ENCODE data around the gene C10orf90. TPM values are rescaled to one million over a fixed set of nuclear protein-coding genes. Genes with fewer than 3 reads are reported as not detected.

C10orf90 gene
- total and polyA plus RNA-seq, 2 of the 8 experiments (the other 6 are each of a cell fraction or from before 2014, with no cell fraction given) = 0.21 TPM; not detected in 1

GRCh38 chr10:126500866-126501265 lies 169.6 kb downstream of the C10orf90 start:
- no peaks in the 10 kb centered on the region for H3K4me1 ChIP-seq (replicated peaks in 1 of 4; ENCODE audit: control insufficient read depth in 3 of 4, insufficient read depth in 4 of 4, low read length in 3 of 4)
- no peak overlapping the region for H2BK5ac ChIP-seq (ENCODE audit: low read depth, low read length)
- FAIRE-seq (no peak), DNase-seq (ENCODE audit: low read depth in 1 of 2, low spot score in 2 of 2) (no peak)
- H4K5ac ChIP-seq (ENCODE audit: insufficient read length, low read depth, low read length) = no peak overlapping the region
- H2BK12ac ChIP-seq (ENCODE audit: low read depth, low read length) = no peak overlapping the region
- H3K56ac ChIP-seq (replicated peaks; ENCODE audit: insufficient read length, low read depth, low read length) = no peak overlapping the region
- H3K27me3 ChIP-seq (replicated peaks in 1 of 4; ENCODE audit: control insufficient read depth in 3 of 4, extremely low read depth in 1 of 4, insufficient read depth in 3 of 4, low read length in 3 of 4) = no peaks in the 10 kb centered on the region
- 86% methylated on average over 3 of the region's 3 CpGs; no CpG with 5 or more reads in 1 of the 2 experiments for WGBS, 2 experiments (ENCODE audit: extremely low coverage in 1 of 2, insufficient coverage in 1 of 2, insufficient read length in 1 of 2, insufficient replicate concordance in 2 of 2, low coverage in 1 of 2, low lambda C conversion rate in 2 of 2, missing lambda C conversion rate in 1 of 2)
- H3K18ac ChIP-seq (ENCODE audit: extremely low read depth, low read length) = no peak overlapping the region
- H3K4me3 ChIP-seq (ENCODE audit: extremely low read depth in 1 of 4, insufficient read depth in 2 of 4, low read depth in 3 of 4, low read length in 4 of 4) = no peak overlapping the region
- no peak overlapping the region for H4K91ac ChIP-seq (replicated peaks; ENCODE audit: insufficient read length, low read length)
- ChIA-PET POLR2A (ENCODE audit: partially characterized antibody) (no interaction called here), CTCF (ENCODE audit: partially characterized antibody) (interaction anchor here (0.7 to 1.7 kb wide), 6 partner anchors 13 to 522 kb away, joined by 3 to 8 read pairs (median 3); no protein-coding TSS in a partner anchor)
- H3K23ac ChIP-seq (ENCODE audit: insufficient read length) = no peak overlapping the region
- H4K8ac ChIP-seq (ENCODE audit: extremely low read depth, insufficient read depth, low read length) = no peak overlapping the region; the same call in 1 of the 2 replicates
- no peaks in the 10 kb centered on the region for H3K79me1 ChIP-seq (ENCODE audit: low read depth, low read length)
- no peak overlapping the region for H3K4ac ChIP-seq (replicated peaks; ENCODE audit: insufficient read length, low read depth, low read length)
- no peak overlapping the region for H2BK120ac ChIP-seq (replicated peaks; ENCODE audit: low read depth, low read length)
- no peak overlapping the region for H3K27ac ChIP-seq (ENCODE audit: low read depth, low read length)
- peaks cover 3% of the 10 kb centered on the region; the same call in 1 of the 2 replicates for H3K23me2 ChIP-seq (ENCODE audit: low read depth, low read length)
- H3K9ac ChIP-seq (replicated peaks in 1 of 4; ENCODE audit: extremely low read depth in 1 of 4, low read depth in 3 of 4, low read length in 3 of 4) = no peak overlapping the region
- no peak overlapping the region for H2BK15ac ChIP-seq (ENCODE audit: low read length)
- H2AK5ac ChIP-seq (ENCODE audit: low read depth, low read length) = no peak overlapping the region
- H4K20me1 ChIP-seq (replicated peaks in 1 of 2; ENCODE audit: control insufficient read depth in 1 of 2, insufficient read depth in 2 of 2, low read length in 2 of 2) = no peaks in the 10 kb centered on the region
- no peak overlapping the region for H3K4me2 ChIP-seq (ENCODE audit: insufficient read depth in 1 of 2, low read depth in 2 of 2, low read length in 2 of 2)
- H3K36me3 ChIP-seq (ENCODE audit: control insufficient read depth in 2 of 4, insufficient read depth in 4 of 4, low read length in 3 of 4) = no peaks in the 10 kb centered on the region
- no peak overlapping the region for H2AFZ ChIP-seq (ENCODE audit: low read length)
- H3K14ac ChIP-seq (ENCODE audit: insufficient read length) = no peak overlapping the region
- no peak overlapping the region for H2BK20ac ChIP-seq (ENCODE audit: low read length)
- H3K79me2 ChIP-seq (ENCODE audit: control insufficient read depth in 1 of 2, insufficient read depth in 2 of 2, low read length in 2 of 2) = no peaks in the 10 kb centered on the region
- H3K9me3 ChIP-seq (ENCODE audit: insufficient read depth in 2 of 2, low read depth in 1 of 2, low read length in 1 of 2) = no peaks in the 10 kb centered on the region
- TF ChIP-seq, protein P1, sequence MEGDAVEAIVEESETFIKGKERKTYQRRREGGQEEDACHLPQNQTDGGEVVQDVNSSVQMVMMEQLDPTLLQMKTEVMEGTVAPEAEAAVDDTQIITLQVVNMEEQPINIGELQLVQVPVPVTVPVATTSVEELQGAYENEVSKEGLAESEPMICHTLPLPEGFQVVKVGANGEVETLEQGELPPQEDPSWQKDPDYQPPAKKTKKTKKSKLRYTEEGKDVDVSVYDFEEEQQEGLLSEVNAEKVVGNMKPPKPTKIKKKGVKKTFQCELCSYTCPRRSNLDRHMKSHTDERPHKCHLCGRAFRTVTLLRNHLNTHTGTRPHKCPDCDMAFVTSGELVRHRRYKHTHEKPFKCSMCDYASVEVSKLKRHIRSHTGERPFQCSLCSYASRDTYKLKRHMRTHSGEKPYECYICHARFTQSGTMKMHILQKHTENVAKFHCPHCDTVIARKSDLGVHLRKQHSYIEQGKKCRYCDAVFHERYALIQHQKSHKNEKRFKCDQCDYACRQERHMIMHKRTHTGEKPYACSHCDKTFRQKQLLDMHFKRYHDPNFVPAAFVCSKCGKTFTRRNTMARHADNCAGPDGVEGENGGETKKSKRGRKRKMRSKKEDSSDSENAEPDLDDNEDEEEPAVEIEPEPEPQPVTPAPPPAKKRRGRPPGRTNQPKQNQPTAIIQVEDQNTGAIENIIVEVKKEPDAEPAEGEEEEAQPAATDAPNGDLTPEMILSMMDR (IDR thresholded peaks at IDR 0.05; ENCODE audit: control extremely low read depth in 1 of 3, insufficient read depth in 1 of 3, low read depth in 1 of 3, low read length in 3 of 3) = no peak
- TF ChIP-seq EP300 (IDR thresholded peaks at IDR 0.05; ENCODE audit: borderline replicate concordance in 1 of 2, low read depth in 2 of 2, low read length in 2 of 2) (no peak), CTBP2 (IDR thresholded peaks at IDR 0.05; ENCODE audit: borderline replicate concordance, insufficient read depth, insufficient read length, low read length) (no peak)

All from H1 (cell line).